ENCODE results near the gene C3orf18. TPM values are rescaled to one million over a fixed set of nuclear protein-coding genes. Genes with fewer than 3 reads are reported as not detected.
A peak's percentile ranks its signal among the peaks of the same experiment; 100 is the strongest.

Gene C3orf18
- total RNA-seq, 1 donor from 2014 or later, result 3.9 TPM

- H3K9me3 Mint-ChIP-seq (ENCODE audit: unreplicated experiment), result no peaks in the 10 kb centered on the region
Measured at GRCh38 chr3:50523279-50523811, 44.2 kb downstream of the C3orf18 start.

DNA sequence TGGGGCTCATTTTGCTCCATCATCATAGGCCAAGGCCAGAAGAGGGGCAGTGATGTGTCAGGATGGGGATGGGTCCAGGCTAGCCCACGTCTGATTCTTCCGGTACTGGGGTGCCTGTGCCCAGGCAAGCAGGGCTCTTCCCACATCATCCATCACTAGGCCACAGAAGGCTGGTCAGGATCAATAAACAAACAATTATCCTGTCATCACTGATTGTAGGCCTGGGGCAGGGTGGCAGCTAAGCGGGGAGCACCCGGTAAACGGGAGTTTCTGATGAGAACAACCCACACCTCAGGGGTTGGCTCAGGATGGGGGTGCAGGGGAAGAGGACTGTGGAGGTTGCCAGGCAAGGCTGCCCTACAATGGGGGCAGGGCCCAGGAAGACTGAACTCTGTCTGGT lies 46.0 kb downstream of the C3orf18 start:
- Mint-ChIP-seq H3K27me3 (ENCODE audit: unreplicated experiment) (peaks cover 31% of the 10 kb centered on the region), H3K9me3 (ENCODE audit: unreplicated experiment) (no peaks in the 10 kb centered on the region), H3K36me3 (ENCODE audit: unreplicated experiment) (no peaks in the 10 kb centered on the region), H3K4me1 (ENCODE audit: unreplicated experiment) (peaks cover 11% of the 10 kb centered on the region), H3K4me3 (ENCODE audit: unreplicated experiment) (no peak overlapping the region), H3K27ac (ENCODE audit: unreplicated experiment) (no peak overlapping the region)
- TF ChIP-seq CTCF (IDR thresholded peaks at IDR 0.05), result no peak
- no peak for DNase-seq (ENCODE audit: extremely low spot score, unreplicated experiment)

More at GRCh38 chr3:50523279-50523811, 44.2 kb downstream of the C3orf18 start:
- peaks cover 31% of the 10 kb centered on the region for H3K27me3 Mint-ChIP-seq (ENCODE audit: unreplicated experiment)
- H3K36me3 Mint-ChIP-seq (ENCODE audit: unreplicated experiment), result no peaks in the 10 kb centered on the region
- no peak for DNase-seq (ENCODE audit: extremely low spot score, unreplicated experiment)
- TF ChIP-seq CTCF (IDR thresholded peaks at IDR 0.05), result no peak
- no peak overlapping the region for H3K4me3 Mint-ChIP-seq (ENCODE audit: unreplicated experiment)
- H3K27ac Mint-ChIP-seq (ENCODE audit: unreplicated experiment), result no peak overlapping the region
- peaks cover 6% of the 10 kb centered on the region for H3K4me1 Mint-ChIP-seq (ENCODE audit: unreplicated experiment)

- H3K36me3 Mint-ChIP-seq (ENCODE audit: unreplicated experiment), result no peaks in the 10 kb centered on the region
- no peak for DNase-seq (ENCODE audit: extremely low spot score, unreplicated experiment)
- H3K4me3 Mint-ChIP-seq (ENCODE audit: unreplicated experiment), result no peak overlapping the region
- peaks cover 31% of the 10 kb centered on the region for H3K27me3 Mint-ChIP-seq (ENCODE audit: unreplicated experiment)
- no peak for TF ChIP-seq CTCF (IDR thresholded peaks at IDR 0.05)
- no peak overlapping the region for H3K27ac Mint-ChIP-seq (ENCODE audit: unreplicated experiment)
- H3K9me3 Mint-ChIP-seq (ENCODE audit: unreplicated experiment), result no peaks in the 10 kb centered on the region
- H3K4me1 Mint-ChIP-seq (ENCODE audit: unreplicated experiment), result peaks cover 18% of the 10 kb centered on the region
Measured at GRCh38 chr3:50520849-50521248, 46.7 kb downstream of the C3orf18 start.

GRCh38 chr3:50519471-50520089 lies 48.0 kb downstream of the C3orf18 start:
- no peak for DNase-seq (ENCODE audit: extremely low spot score, unreplicated experiment)
- TF ChIP-seq CTCF (IDR thresholded peaks at IDR 0.05), result peak; percentile 85
- Mint-ChIP-seq H3K27me3 (ENCODE audit: unreplicated experiment) (peaks cover 31% of the 10 kb centered on the region), H3K9me3 (ENCODE audit: unreplicated experiment) (no peaks in the 10 kb centered on the region), H3K36me3 (ENCODE audit: unreplicated experiment) (no peaks in the 10 kb centered on the region), H3K4me3 (ENCODE audit: unreplicated experiment) (no peak overlapping the region), H3K4me1 (ENCODE audit: unreplicated experiment) (peaks cover 30% of the 10 kb centered on the region), H3K27ac (ENCODE audit: unreplicated experiment) (no peak overlapping the region)

GRCh38 chr3:50518436-50518835 lies 49.1 kb downstream of the C3orf18 start:
- TF ChIP-seq CTCF (IDR thresholded peaks at IDR 0.05), result no peak
- Mint-ChIP-seq H3K4me1 (ENCODE audit: unreplicated experiment) (peaks cover 30% of the 10 kb centered on the region), H3K36me3 (ENCODE audit: unreplicated experiment) (no peaks in the 10 kb centered on the region), H3K27ac (ENCODE audit: unreplicated experiment) (no peak overlapping the region), H3K4me3 (ENCODE audit: unreplicated experiment) (no peak overlapping the region), H3K27me3 (ENCODE audit: unreplicated experiment) (peaks cover 30% of the 10 kb centered on the region), H3K9me3 (ENCODE audit: unreplicated experiment) (no peaks in the 10 kb centered on the region)
- DNase-seq (ENCODE audit: extremely low spot score, unreplicated experiment), result no peak

All from osteocyte (in vitro differentiated cells).